BE2C (cell line): ENCODE results near the gene MFN2.

ENCODE experiments used
- DNase-seq: peaks from one replicate; pipeline ENCODE4 v3.0.0-alpha.2; 2020
- H3K27me3 ChIP-seq: fragments of 250-450 bp; sonication (Bioruptor Pico); 2 replicates; pipeline ENCODE4 v1.5.1; 2020; ENCODE audit warnings: mild to moderate bottlenecking
- H3K36me3 ChIP-seq: fragments of 250-450 bp; sonication (Bioruptor Pico); 2 replicates; pipeline ENCODE4 v1.5.1; 2020; ENCODE audit warnings: mild to moderate bottlenecking
- H3K4me1 ChIP-seq: fragments of 250-450 bp; sonication (Bioruptor Pico); 2 replicates; pipeline ENCODE4 v1.5.1; 2020
- H3K4me3 ChIP-seq: 2 replicates; pipeline ENCODE4 v1.5.1; 2011; ENCODE audit warnings: low read depth, low read length
- H3K9me3 ChIP-seq: fragments of 250-450 bp; sonication (Bioruptor Pico); 2 replicates; pipeline ENCODE4 v1.5.1; 2020
- TF ChIP-seq, protein P1 (sequence below): IDR thresholded peaks from 2 replicates; pipeline ENCODE4 v1.5.1; 2012; ENCODE audit warnings: mild to moderate bottlenecking, low read depth, low read length

Gene MFN2

DNA sequence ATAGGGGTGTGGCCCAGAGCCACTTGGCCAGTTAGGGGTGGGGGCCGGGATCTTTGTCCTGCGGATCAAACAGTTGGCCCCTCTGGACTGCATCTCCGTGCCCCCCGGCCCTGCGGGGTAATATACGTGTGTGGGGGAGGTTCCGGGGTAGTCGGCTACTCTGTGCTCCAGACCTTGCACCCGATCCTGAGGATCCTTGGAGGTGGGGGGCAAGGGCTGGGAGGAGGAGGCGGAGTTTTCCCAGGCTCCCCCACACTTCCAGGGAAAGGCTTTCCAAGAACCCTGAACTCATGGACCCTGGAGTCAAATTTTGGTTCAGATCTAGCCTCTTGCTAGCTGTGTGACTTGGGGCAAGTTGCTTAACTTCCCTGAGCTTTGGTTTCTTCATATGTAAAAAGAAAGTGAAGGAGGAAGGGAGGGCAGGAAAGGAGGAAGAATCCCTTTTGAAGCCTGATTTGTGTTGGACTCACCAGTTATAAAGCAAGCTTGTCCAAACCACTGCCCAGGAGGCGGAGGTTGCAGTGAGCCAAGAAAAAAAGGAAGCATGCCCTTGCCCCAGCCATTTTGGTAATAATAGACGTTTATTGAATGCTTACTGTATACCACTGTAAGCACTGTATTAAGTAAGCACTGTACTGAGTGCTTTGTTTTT lies 39.7 kb downstream of the MFN2 start:
- TF ChIP-seq, protein P1, sequence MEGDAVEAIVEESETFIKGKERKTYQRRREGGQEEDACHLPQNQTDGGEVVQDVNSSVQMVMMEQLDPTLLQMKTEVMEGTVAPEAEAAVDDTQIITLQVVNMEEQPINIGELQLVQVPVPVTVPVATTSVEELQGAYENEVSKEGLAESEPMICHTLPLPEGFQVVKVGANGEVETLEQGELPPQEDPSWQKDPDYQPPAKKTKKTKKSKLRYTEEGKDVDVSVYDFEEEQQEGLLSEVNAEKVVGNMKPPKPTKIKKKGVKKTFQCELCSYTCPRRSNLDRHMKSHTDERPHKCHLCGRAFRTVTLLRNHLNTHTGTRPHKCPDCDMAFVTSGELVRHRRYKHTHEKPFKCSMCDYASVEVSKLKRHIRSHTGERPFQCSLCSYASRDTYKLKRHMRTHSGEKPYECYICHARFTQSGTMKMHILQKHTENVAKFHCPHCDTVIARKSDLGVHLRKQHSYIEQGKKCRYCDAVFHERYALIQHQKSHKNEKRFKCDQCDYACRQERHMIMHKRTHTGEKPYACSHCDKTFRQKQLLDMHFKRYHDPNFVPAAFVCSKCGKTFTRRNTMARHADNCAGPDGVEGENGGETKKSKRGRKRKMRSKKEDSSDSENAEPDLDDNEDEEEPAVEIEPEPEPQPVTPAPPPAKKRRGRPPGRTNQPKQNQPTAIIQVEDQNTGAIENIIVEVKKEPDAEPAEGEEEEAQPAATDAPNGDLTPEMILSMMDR: no peak
- Histone ChIP-seq H3K4me3 (peak overlapping the region; percentile 69), H3K9me3 (no peaks in the 10 kb centered on the region), H3K4me1 (no peaks in the 10 kb centered on the region), H3K36me3 (0 out of 2 replicates have a peak, but pooled peaks cover 3% of the 10 kb centered on the region), H3K27me3 (no peaks in the 10 kb centered on the region)
- no peak for DNase-seq

DNA sequence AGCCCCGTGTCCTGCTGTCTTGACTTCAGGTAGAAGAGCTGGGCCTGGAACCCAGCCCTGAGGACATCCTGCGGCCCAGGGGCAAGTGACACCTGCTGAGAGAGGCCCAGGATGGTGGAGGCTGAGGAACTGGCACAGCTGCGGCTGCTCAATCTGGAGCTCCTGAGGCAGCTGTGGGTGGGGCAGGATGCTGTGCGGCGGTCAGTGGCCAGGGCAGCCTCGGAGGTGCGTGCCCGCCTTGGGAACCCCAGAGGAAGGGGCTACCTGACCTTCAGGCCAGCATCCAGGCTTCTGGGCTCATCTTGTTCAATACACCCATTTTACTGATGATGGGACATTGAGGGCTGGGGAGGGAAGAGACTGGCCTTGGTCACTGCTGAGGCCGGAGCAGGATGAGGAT lies 41.4 kb downstream of the MFN2 start:
- Histone ChIP-seq H3K4me1 (no peaks in the 10 kb centered on the region), H3K4me3 (no peak overlapping the region), H3K27me3 (no peaks in the 10 kb centered on the region), H3K9me3 (no peaks in the 10 kb centered on the region), H3K36me3 (0 out of 2 replicates have a peak, but pooled peaks cover 3% of the 10 kb centered on the region)
- TF ChIP-seq, protein P1: no peak
- DNase-seq: no peak

DNA sequence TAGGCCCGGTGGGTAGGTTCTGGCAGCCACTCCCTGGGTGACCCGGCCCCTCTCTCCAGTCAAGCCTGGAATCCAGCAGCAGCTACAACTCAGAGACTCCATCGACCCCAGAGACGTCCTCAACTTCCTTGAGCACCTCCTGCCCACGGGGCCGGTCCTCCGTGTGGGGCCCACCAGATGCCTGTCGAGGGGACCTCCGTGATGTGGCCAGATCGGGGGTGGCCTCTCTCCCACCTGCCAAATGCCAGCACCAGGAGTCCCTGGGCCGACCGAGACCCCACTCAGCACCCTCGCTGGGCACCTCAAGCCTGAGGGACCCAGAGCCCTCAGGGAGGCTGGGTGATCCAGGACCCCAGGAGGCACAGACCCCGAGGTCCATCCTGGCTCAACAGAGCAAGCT lies 41.8 kb downstream of the MFN2 start:
- no peaks in the 10 kb centered on the region for H3K27me3 ChIP-seq
- 0 out of 2 replicates have a peak, but pooled peaks cover 3% of the 10 kb centered on the region for H3K36me3 ChIP-seq
- H3K9me3 ChIP-seq: no peaks in the 10 kb centered on the region
- H3K4me1 ChIP-seq: no peaks in the 10 kb centered on the region
- TF ChIP-seq, protein P1: no peak
- no peak for DNase-seq
- no peak overlapping the region for H3K4me3 ChIP-seq

DNA sequence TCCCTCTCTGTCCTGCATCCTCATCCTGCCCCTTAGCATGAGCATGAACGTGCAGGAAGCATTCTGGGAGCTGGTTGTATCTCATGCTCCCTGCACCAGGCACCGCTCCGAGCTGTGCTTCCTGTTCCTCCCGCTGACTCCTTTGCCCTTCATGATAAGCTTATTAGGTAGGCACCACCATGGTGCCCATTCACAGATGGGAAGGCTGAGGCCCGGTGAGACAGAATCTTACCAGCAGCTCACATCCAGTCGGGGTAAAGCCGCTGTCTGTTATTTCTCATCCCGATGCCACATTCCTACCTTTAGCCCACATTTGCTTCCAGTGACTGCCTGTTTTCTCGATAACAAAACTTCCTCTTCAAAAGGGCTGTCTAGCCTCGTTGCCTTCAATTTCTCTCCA lies 46.3 kb downstream of the MFN2 start:
- TF ChIP-seq, protein P1: no peak
- Histone ChIP-seq H3K4me1 (no peaks in the 10 kb centered on the region), H3K27me3 (no peaks in the 10 kb centered on the region), H3K4me3 (no peak overlapping the region), H3K9me3 (no peaks in the 10 kb centered on the region), H3K36me3 (0 out of 2 replicates have a peak, but pooled peaks cover 3% of the 10 kb centered on the region)
- DNase-seq: no peak

DNA sequence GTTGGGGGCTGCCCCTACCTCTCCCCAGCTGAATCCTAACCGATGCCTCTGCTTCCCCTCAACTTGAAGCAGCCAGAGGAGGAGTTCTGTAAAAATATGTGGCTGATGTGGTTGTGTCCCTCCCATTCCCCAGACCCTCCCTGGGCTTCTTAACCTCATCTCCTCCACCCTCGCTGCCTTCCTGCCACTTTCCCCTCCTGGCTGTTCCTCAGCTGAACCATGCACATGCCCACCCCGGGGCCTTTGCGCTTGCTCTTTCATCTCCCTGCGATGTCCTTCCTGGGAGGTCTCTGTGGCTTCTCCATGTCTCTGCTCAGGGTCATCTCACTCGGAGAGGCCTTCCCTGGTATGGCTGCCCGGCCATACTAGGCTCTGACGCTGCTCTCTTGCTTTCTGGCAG lies 48.0 kb downstream of the MFN2 start:
- H3K9me3 ChIP-seq: no peaks in the 10 kb centered on the region
- TF ChIP-seq, protein P1: no peak
- no peak for DNase-seq
- no peaks in the 10 kb centered on the region for H3K27me3 ChIP-seq
- H3K36me3 ChIP-seq: no peaks in the 10 kb centered on the region
- H3K4me1 ChIP-seq: no peaks in the 10 kb centered on the region
- no peak overlapping the region for H3K4me3 ChIP-seq

DNA sequence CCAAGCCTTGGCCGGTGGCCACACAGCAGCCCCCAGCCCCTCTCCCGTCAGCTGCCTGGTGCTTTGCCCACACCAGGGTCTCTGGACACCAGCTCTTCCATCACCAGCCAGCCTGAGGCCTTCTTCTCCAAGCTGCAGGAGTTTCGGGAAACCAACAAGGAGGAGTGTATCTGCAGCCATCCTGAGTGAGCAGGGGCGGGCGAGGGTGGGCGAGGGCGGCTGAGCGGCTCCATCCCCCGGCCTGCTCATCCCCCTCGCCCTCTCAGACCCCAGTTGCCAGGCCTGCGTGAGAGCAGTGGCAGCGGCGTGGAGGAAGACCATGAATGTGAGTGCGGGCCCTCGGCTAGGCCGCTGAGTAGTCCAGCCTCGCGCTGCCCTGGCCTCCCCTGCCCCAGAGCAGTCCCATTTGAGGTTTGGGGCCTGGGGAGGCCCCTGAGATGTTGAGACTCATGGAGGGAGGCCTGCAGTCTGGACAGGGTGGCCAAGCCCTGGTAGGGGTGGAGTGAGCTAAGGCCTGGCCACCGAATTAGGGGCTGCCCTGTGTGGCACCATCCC lies 48.8 kb downstream of the MFN2 start:
- Histone ChIP-seq H3K4me1 (no peaks in the 10 kb centered on the region), H3K27me3 (no peaks in the 10 kb centered on the region), H3K4me3 (no peak overlapping the region), H3K36me3 (no peaks in the 10 kb centered on the region), H3K9me3 (no peaks in the 10 kb centered on the region)
- TF ChIP-seq, protein P1: no peak
- DNase-seq: no peak
